HepG2 (cell line): ENCODE results near the gene COL13A1. TPM values are rescaled to one million over a fixed set of nuclear protein-coding genes. Genes with fewer than 3 reads are reported as not detected.

Experiments used
- ATAC-seq: fragments of 200-7000 bp; cut with Tn5 transposase; 3 replicates; pipeline ENCODE4 v1.9.1; 2020; ENCODE audit warnings: mild to moderate bottlenecking, moderate library complexity
- BruUV-seq: library from RNA; stranded (reverse); fragments of 400-500 nt; replicated peaks from 2 replicates; lab custom pipeline; 2021; lab: Mats Ljungman, UMichigan
- CTCF ChIA-PET: fragments of 300-600 bp; formaldehyde crosslinking; extraction: SDS; loops from one replicate; lab custom pipeline; 2021; ENCODE audit warnings: low total read pairs, inconsistent platforms, low intra/inter-chr PET ratio; lab: Yijun Ruan, JAX
- POLR2A ChIA-PET: fragments of 350-600 bp; sonication (Branson Sonifier 250); formaldehyde crosslinking; loops from one replicate; lab custom pipeline; 2020; ENCODE audit warnings: antibody characterized with exemption, inconsistent platforms; lab: Yijun Ruan, JAX
- DNase-seq: peaks from one replicate; pipeline ENCODE4 v3.0.0-alpha.2; 2015; ENCODE audit warnings: low spot score
- FAIRE-seq: peaks from 3 replicates; lab custom pipeline; 2011; peaks lifted over from hg19 to GRCh38; lab: Jason Lieb, UNC
- H2AFZ ChIP-seq: one replicate; pipeline ENCODE4 v1.6.1; 2011; ENCODE audit warnings: low read length, inconsistent platforms
- H3K27ac ChIP-seq: fragments of 300-600 bp; 3 replicates; pipeline ENCODE4 v1.8.0; 2011; ENCODE audit warnings: mixed run types, mild to moderate bottlenecking, mixed read lengths, low read length, inconsistent platforms; ENCODE audit not compliant: insufficient read depth; ENCODE audit errors: extremely low read length
- H3K27me3 ChIP-seq, 2 experiments: fragments of 200-600 bp in 1 of 2; 2 replicates in 1 of 2; 3 replicates in 1 of 2; pipeline versions ENCODE4 v1.6.0 to v1.8.0; 2011; ENCODE audit warnings: low read length in 2 of 2, mild to moderate bottlenecking in 2 of 2, moderate library complexity in 2 of 2, inconsistent platforms in 1 of 2; ENCODE audit not compliant: insufficient read depth in 2 of 2, control insufficient read depth in 1 of 2
- H3K36me3 ChIP-seq, 2 experiments: fragments of 200-600 bp in 1 of 2; replicated peaks in 1 of 2; 2 replicates in 1 of 2; 3 replicates in 1 of 2; pipeline versions ENCODE4 v1.5.1 to v1.8.0; 2011; ENCODE audit warnings: low read length in 2 of 2, inconsistent platforms in 1 of 2; ENCODE audit not compliant: insufficient read depth in 2 of 2, control insufficient read depth in 1 of 2
- H3K4me1 ChIP-seq: 2 replicates; pipeline ENCODE4 v1.5.1; 2012; ENCODE audit warnings: low read length, inconsistent platforms; ENCODE audit not compliant: insufficient read depth
- H3K4me2 ChIP-seq: 2 replicates; pipeline ENCODE4 v1.6.0; 2011; ENCODE audit warnings: low read depth, low read length, inconsistent platforms
- H3K4me3 ChIP-seq, 3 experiments: fragments of 200-600 bp in 1 of 3; sonication (generic), shearing (Covaris generic) in 1 of 3; replicated peaks in 1 of 3; 2 replicates each; pipeline ENCODE4 v1.5.1; 2011 to 2016; ENCODE audit warnings: low read length in 3 of 3, inconsistent platforms in 2 of 3, low read depth in 2 of 3, mild to moderate bottlenecking in 2 of 3, control low read depth in 1 of 3, mixed read lengths in 1 of 3; ENCODE audit not compliant: insufficient read depth in 1 of 3
- H3K79me2 ChIP-seq: one replicate; pipeline ENCODE4 v1.6.1; 2011; ENCODE audit warnings: low read length, inconsistent platforms; ENCODE audit not compliant: insufficient read depth
- H3K9ac ChIP-seq: 2 replicates; pipeline ENCODE4 v1.6.0; 2011; ENCODE audit warnings: mild to moderate bottlenecking, low read depth, low read length, inconsistent platforms; ENCODE audit not compliant: insufficient read depth
- H3K9me3 ChIP-seq: 2 replicates; pipeline ENCODE4 v1.5.1; 2012; ENCODE audit warnings: mild to moderate bottlenecking, low read length
- H4K20me1 ChIP-seq: 2 replicates; pipeline ENCODE4 v1.6.0; 2011; ENCODE audit warnings: inconsistent platforms, mild to moderate bottlenecking, low read length, moderate library complexity; ENCODE audit not compliant: insufficient read depth
- GATA4 ChIP-seq: sonication (generic); IDR thresholded peaks from 2 replicates; pipeline ENCODE4 v1.6.1; 2016; ENCODE audit warnings: antibody characterized with exemption, low read depth, borderline replicate concordance
- HCFC1 ChIP-seq: fragments of 150-350 bp; IDR thresholded peaks from 2 replicates; pipeline ENCODE4 v1.6.1; 2014; ENCODE audit warnings: low read depth, low read length
- HDAC1 ChIP-seq: sonication (generic); formaldehyde crosslinking; IDR thresholded peaks from 2 replicates; pipeline ENCODE4 v1.5.1; 2020; ENCODE audit warnings: mild to moderate bottlenecking, missing genetic modification reagents
- KIAA2018 ChIP-seq: sonication (generic); formaldehyde crosslinking; IDR thresholded peaks from 2 replicates; pipeline ENCODE4 v1.5.0; 2020; ENCODE audit warnings: mild to moderate bottlenecking, missing genetic modification reagents, borderline replicate concordance
- PAWR ChIP-seq: sonication (generic); formaldehyde crosslinking; IDR thresholded peaks from 2 replicates; pipeline ENCODE4 v1.4.0; 2020; ENCODE audit warnings: missing genetic modification reagents, mild to moderate bottlenecking, borderline replicate concordance
- SATB2 ChIP-seq: sonication (generic); formaldehyde crosslinking; IDR thresholded peaks from 2 replicates; pipeline ENCODE4 v1.5.0; 2020; ENCODE audit warnings: missing genetic modification reagents
- XRCC5 ChIP-seq: fragments of 200-400 bp; formaldehyde crosslinking; optimal IDR thresholded peaks from 2 replicates; pipeline ENCODE3; 2017; ENCODE audit warnings: mild to moderate bottlenecking, low read length
- ZBTB21 ChIP-seq: sonication (generic); formaldehyde crosslinking; IDR thresholded peaks from 2 replicates; pipeline ENCODE4 v1.4.0; 2020; ENCODE audit warnings: missing genetic modification reagents
- ZFP90 ChIP-seq: sonication (generic); formaldehyde crosslinking; IDR thresholded peaks from 2 replicates; pipeline ENCODE4 v1.8.0; 2022; ENCODE audit warnings: missing genetic modification reagents, mild to moderate bottlenecking, inconsistent platforms, borderline replicate concordance
- WGBS: methylation state at CpG from one replicate; pipeline ENCODE4 v1.1.6; 2017; ENCODE audit warnings: low lambda C conversion rate; 5-methylcytosine and 5-hydroxymethylcytosine counted together
- in situ Hi-C: cut with HindIII; loops from 2 replicates; pipeline ENCODE4 v1.10.0; 2017; ENCODE audit warnings: low pct_unique_long_range_greater_than_20kb; ENCODE audit not compliant: extremely low pct_ligation_motif_present
- intact Hi-C: fragments of 100-400 bp; cut with micrococcal nuclease; formaldehyde crosslinking; loops from one replicate; pipeline ENCODE4 v1.10.0; 2022; ENCODE audit not compliant: unreplicated experiment
- polyA plus RNA-seq, 8 experiments: library from polyadenylated mRNA; depleted of rRNA in 3 of 8; stranded (reverse) in 7 of 8; unstranded in 1 of 8; fragments of >200 nt; fragmentation: Illumina TruSeq in 4 of 8; extraction: Trizol in 4 of 8; gene quantifications; 2 replicates each; pipeline versions ENCODE4 v1.2.1 to v1.2.3, GENCODE V29; 2011 to 2016; ENCODE audit warnings: low read depth in 4 of 8, missing spikeins in 1 of 8, mixed read lengths in 1 of 8; ENCODE audit not compliant: insufficient read depth in 1 of 8
- total RNA-seq, 5 experiments: library from RNA; depleted of rRNA; stranded (reverse); fragments of >200 nt; fragmentation: Illumina TruSeq; extraction: Trizol; gene quantifications; 2 replicates each; pipeline ENCODE4 v1.2.3, GENCODE V29; 2016; ENCODE audit warnings: low read depth in 1 of 5

COL13A1 gene
- total and polyA plus RNA-seq, 2 of the 13 experiments (the other 11 are each of a cell fraction or from before 2014, with no cell fraction given), result 0.07 TPM; not detected in 1

- TF ChIP-seq KIAA2018 (CRISPR knock-in tag), result no peak
- TF ChIP-seq HDAC1 (CRISPR knock-in tag), result no peak
- TF ChIP-seq ZFP90 (CRISPR knock-in tag), result no peak
- TF ChIP-seq ZBTB21 (CRISPR knock-in tag), result no peak
These were observed 46.7 kb downstream of the COL13A1 start (continued) for GRCh38 chr10:69848454-69848853.

- ChIA-PET CTCF (no interaction called here), POLR2A (no interaction called here)
- TF ChIP-seq XRCC5 (no peak), PAWR (CRISPR knock-in tag) (no peak), SATB2 (CRISPR knock-in tag) (no peak), GATA4 (no peak), HCFC1 (no peak)
- Histone ChIP-seq H3K27me3 (peaks cover 1 to 32% of the 10 kb centered on the region in 2 experiments), H3K4me3 (no peak overlapping the region), H3K36me3 (no peaks in the 10 kb centered on the region), H3K4me2 (no peak overlapping the region), H3K4me1 (peaks cover 4% of the 10 kb centered on the region), H2AFZ (no peak overlapping the region), H3K9ac (no peak overlapping the region), H3K9me3 (no peaks in the 10 kb centered on the region), H3K79me2 (no peaks in the 10 kb centered on the region), H3K27ac (no peak overlapping the region), H4K20me1 (no peaks in the 10 kb centered on the region)
- 9% methylated on average over 7 of the region's 7 CpGs for WGBS
- no TSS peak for BruUV-seq
- intact Hi-C loops, result no loop called here
- no peak for ATAC-seq
- no peak for FAIRE-seq
- in situ Hi-C loops, result no loop called here
- no peak for DNase-seq
These were observed 48.1 kb downstream of the COL13A1 start for GRCh38 chr10:69849825-69850224.
